ENCODE measurements around the gene DIRAS1.
"Not testable (repeated sequence)": the region's sequence is repeated elsewhere in the genome, so short reads cannot be mapped to it uniquely, and the experiment has no call there.

The DIRAS1 gene

GRCh38 chr19:2726160-2726855 is 5.1 kb upstream of the DIRAS1 start:
- no peak for DNase-seq

GRCh38 chr19:2724148-2724557 is 3.0 kb upstream of the DIRAS1 start:
- DNase-seq, result no peak

GRCh38 chr19:2723747-2724146 is 2.6 kb upstream of the DIRAS1 start:
- no peak for DNase-seq

GRCh38 chr19:2723345-2723715 is 2.2 kb upstream of the DIRAS1 start:
- DNase-seq, result no peak

GRCh38 chr19:2722541-2723344 is 1.6 kb upstream of the DIRAS1 start:
- DNase-seq, result no peak

GRCh38 chr19:2721570-2722540 is 683 bp upstream of the DIRAS1 start:
- no peak for DNase-seq

- DNase-seq, result peak; percentile 43
Observed at GRCh38 chr19:2719920-2720776, 1.0 kb downstream of the DIRAS1 start.

- DNase-seq, result no peak
Observed at GRCh38 chr19:2719232-2719735, 1.9 kb downstream of the DIRAS1 start.

- DNase-seq, result peak; percentile 41
Observed at GRCh38 chr19:2717638-2718541, 3.3 kb downstream of the DIRAS1 start.

GRCh38 chr19:2716722-2717637 is 4.2 kb downstream of the DIRAS1 start:
- no peak for DNase-seq

- DNase-seq, result no peak
Observed at GRCh38 chr19:2716275-2716650, 4.9 kb downstream of the DIRAS1 start.

- no peak for DNase-seq
Observed at GRCh38 chr19:2715470-2716274, 5.5 kb downstream of the DIRAS1 start.

GRCh38 chr19:2714531-2715269 is 6.5 kb downstream of the DIRAS1 start:
- DNase-seq, result no peak

- DNase-seq, result not testable (repeated sequence)
Observed at GRCh38 chr19:2714102-2714501, 7.1 kb downstream of the DIRAS1 start.

GRCh38 chr19:2713170-2713569 is 8.0 kb downstream of the DIRAS1 start:
- DNase-seq, result not testable (repeated sequence)

- DNase-seq, result no peak
Observed at GRCh38 chr19:2711875-2712205, 9.3 kb downstream of the DIRAS1 start.

- DNase-seq, result no peak
Observed at GRCh38 chr19:2711172-2711874, 9.8 kb downstream of the DIRAS1 start.

- no peak for DNase-seq
Observed at GRCh38 chr19:2706251-2706650, 14.9 kb downstream of the DIRAS1 start.

Data from RPMI8226 (cell line).